Activated naive CD4-positive, alpha-beta T cell treated with Interleukin-2 at 50 U/mL for 16 hours (primary cell): Measurements from ENCODE around the gene IRAK2.

Experiments
- DNase-seq: peaks from one replicate; pipeline ENCODE4 v3.0.0-alpha.2; 2020

Gene IRAK2

GRCh38 chr3:10226293-10226692 is 61.6 kb downstream of the IRAK2 start:
- DNase-seq = no peak

DNA sequence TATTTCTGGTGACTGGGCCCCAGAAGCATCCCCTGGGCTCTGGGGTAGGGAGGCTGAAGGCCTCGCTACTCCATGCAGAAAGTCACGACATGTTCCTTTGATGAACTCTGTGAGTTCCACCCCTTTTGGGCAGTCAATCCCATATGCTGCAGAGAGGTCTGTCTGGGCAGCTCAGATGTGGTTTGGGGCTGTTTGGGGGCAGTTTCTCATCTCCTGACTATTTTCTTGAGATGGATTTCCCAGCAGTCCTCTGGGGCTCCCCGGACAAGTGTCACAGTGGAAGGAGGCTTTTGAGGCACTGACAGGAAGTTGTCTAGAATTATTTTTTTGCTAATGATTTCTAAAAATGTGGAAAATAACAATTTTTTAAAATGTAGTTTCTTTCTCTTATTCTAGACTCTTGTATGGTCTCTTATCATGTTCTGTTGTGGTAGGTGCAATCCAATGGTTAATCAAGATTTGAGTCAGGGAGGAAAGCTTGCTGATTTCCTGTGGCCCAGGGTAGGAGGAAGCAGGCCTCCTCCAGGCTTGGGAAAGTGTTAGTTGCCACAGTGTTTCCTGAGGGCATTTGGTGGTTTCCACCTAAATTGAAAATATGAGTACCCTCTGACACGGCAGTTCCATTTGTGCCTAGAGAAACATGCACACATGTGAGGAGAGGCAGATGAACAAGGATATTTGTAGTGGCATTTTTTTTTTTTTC is 63.7 kb downstream of the IRAK2 start:
- peak; percentile 59 for DNase-seq

GRCh38 chr3:10229576-10229975 is 64.9 kb downstream of the IRAK2 start:
- no peak for DNase-seq

DNA sequence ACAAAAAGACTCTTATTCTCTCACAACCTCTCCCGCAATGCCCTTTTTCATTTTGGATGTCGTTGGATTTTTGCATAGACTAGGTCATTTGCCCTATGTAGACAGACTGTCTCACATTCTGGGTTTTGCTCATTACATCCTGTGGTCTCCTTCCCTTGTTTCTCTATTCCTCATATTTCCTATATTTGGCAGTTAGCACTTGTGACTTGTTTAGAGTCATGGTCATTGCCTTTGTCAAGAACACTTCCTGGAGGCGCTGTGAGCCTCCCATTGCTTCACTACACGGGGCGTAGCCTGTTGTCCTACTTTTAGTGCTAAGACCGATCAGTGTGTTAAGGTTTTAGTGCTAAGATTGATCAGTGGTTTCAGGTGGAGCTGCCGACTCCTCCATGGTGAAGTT is 67.4 kb downstream of the IRAK2 start:
- DNase-seq = no peak

- DNase-seq = no peak
These were observed 69.3 kb downstream of the IRAK2 start for GRCh38 chr3:10233988-10234387.

DNA sequence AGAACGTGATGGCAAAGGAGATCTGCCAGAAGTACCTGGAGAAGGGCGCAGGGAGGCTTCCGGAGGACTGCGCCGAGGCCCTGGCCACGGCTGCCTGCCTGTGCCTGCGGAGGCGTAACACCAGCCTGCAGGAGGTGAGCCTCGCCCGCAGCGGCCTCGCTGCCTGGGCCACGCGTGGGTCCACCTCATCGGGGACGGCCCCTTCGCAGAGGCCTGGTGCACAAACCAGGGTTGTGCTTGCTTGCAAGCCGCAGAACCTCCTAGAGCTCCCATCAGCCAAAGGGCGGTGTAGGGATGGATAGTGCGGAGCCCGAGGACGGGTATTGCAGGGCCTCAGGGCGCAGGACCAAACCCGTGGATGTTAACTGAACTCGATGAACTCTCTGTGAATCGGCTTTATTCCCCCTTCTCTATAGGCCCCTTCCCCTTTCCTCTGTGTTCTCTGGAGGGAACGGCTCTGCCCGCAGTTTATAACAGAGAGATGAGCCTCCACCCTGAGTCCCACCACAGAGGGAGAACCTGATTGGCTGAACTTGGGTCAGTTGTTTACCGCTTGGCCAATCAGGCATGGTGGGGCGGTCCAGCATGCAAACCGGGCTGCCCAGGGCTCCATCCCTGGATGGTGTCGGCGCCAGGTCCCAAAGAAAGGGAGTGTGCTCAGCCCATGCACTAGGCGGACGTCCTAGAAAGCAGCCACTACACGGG is 70.0 kb downstream of the IRAK2 start:
- no peak for DNase-seq

GRCh38 chr3:10235551-10235950 is 70.8 kb downstream of the IRAK2 start:
- no peak for DNase-seq

DNA sequence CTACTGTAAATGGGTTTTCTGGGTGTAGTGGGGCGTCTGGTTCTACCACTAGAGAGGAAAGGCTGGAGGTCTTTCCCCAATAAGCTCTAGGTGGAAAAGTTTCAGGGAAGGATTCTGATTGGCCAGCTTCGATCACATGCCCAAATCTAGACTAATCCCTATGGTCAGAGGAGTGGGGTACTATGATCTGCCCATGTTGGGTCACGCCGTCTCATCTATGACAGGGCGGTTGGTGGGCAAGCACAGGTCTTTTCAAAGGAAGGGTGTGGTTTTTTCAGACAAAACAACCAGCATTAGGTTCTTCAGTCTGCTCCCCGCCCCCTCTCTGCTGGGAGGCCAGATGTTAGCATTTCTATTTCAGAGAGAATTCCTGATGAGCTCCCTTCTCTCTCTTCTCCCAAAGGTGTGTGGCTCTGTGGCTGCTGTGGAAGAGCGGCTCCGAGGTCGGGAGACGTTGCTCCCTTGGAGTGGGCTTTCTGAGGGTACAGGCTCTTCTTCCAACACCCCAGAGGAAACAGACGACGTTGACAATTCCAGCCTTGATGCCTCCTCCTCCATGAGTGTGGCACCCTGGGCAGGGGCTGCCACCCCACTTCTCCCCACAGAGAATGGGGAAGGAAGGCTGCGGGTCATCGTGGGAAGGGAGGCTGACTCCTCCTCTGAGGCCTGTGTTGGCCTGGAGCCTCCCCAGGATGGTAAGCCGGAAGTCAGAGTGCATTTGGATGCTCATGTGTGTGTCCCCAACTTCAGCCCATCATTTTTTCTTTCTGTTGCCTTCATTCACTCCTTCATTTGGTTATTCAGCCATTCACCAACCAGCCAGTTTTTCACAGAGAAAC is 73.8 kb downstream of the IRAK2 start:
- peak; percentile 33 for DNase-seq

DNA sequence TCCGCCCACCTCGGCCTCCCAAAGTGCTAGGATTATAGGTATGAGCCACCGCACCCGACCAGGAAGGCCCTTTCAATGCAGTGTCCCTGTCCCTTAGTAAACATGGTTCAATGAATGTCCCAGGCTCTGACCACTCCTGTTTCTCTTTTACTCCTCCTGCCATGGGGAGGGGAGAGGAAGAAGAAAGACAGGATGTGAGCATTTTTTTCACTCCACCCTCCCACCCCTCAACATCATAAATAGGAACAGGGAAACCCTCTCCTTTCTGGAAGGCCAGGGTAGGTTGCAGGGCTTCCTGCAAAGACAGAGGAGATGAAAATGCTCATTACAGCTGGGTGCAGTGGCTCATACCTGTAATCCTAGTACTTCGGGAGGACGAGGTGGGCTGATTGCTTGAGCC is 76.1 kb downstream of the IRAK2 start:
- no peak for DNase-seq

- DNase-seq = peak; percentile 77
These were observed 77.7 kb downstream of the IRAK2 start for GRCh38 chr3:10242182-10243065.

DNA sequence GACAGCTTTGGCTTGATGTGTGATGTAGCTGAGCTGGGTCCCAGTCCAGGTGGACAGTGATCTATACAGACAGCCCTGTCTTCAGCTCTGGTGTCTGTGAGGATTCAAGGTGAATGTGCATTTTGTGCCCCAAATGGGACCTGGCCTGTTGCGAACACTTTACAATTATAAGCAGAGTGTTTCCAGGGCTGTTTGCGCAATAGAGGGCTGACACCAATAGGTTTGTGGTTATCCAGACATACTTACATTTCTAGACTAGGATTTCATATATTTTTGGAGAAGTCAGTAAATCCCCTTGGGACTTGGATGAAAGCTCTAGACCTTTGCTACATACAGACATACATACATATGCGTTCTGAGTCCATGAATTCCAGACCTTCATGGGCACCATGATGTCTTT is 79.3 kb downstream of the IRAK2 start:
- DNase-seq = no peak

- DNase-seq = no peak
These were observed 80.5 kb downstream of the IRAK2 start for GRCh38 chr3:10245081-10245712.

DNA sequence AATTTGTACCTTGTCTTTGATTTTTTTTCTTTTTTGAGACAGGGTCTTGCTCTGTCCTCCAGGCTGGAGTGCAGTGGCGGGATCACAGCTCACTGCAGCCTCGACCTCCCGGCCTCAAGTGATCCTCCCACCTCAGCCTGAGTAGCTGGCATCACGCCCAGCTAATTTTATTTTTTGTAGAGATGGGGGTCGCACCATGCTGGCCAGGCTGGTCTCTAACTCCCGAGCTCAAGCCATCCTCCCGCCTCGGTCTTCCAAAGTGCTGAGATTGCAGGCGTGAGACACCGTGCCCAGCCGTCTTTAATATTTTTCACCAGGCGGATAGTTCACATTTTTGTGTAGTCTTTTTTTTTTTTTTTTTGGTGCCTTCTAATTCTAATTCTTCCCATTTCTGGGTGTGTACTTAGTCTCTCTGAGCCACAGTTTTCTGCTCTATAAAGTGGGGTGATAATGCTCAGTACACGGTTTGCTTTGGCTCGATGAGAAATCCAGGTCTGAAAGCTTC is 83.0 kb downstream of the IRAK2 start:
- no peak for DNase-seq

DNA sequence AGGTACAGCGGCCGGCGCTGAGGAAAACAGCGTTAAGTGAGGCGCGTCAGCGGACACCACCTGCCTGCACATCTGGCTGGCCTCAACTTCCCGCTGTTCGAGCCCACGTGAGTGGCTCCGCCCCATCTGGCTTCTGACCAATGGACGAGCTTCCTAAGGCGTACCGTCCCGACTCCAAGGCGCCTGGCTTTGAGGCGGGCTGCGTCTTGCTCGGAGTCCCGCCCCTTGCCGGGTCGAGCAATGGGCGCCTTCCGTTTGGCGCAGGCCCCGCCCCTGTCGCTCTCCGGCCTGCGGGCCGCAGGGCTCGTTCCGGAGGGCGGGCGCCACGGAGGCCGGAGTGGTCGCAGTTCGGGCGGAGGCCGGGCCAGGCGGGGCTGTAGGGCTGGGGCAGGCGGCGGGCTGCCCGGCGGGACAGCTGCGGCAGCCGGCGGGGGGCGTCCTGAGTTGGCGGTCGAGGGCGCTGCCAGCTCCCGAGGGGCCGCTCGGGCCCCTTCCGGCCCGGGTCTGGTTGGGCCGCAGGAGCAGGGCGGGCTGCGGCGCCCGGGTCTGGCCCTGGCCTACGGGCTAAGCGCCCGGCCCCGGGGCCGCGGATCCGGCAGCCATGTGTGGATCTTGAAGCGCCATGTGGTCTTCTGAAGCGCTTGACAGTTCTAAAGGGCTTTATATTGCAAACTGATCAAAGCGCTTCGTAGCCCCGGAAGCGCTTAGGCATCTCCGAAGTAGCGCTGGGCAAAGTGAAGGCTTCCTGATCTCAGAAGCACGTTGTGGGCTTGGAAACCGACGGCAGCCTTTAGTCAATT is 83.7 kb downstream of the IRAK2 start, which contains the start of gene TATDN2:
TSS of gene TATDN2 (plus strand) at position 276 of the 800 bp plus-strand sequence. CDS start 742 bp downstream, outside the sequence.
- DNase-seq = peak; percentile 95

DNA sequence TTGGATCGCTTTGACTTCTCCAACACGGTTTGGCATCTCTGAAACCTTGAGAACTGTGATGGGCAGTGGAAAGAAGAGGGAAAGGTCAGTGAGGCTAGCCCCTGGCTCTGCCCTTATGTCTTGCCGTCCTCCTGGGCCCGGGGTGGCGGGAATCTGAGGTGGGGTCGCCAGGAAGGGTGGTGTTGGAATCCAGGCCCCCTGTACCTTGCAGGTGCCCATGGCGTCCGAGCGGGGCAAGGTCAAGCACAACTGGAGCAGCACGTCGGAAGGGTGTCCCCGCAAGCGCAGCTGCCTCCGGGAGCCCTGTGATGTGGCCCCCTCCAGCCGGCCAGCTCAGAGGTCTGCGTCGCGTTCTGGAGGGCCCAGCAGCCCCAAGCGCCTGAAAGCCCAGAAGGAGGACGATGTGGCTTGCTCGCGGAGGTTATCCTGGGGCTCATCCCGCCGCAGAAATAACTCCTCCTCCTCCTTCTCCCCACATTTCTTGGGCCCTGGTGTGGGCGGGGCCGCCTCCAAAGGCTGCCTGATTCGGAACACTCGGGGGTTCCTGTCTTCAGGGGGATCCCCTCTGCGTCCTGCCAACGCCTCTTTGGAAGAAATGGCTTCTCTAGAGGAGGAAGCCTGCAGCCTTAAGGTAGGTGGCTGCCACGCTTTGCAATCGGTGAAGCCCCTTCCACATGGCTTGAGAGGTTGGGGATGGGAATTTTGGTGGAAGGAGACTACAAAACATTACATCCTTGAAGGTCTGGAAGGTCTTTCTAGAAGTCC is 84.4 kb downstream of the IRAK2 start:
- DNase-seq = peak; percentile 63

- no peak for DNase-seq
These were observed 85.1 kb downstream of the IRAK2 start for GRCh38 chr3:10249833-10250232.

DNA sequence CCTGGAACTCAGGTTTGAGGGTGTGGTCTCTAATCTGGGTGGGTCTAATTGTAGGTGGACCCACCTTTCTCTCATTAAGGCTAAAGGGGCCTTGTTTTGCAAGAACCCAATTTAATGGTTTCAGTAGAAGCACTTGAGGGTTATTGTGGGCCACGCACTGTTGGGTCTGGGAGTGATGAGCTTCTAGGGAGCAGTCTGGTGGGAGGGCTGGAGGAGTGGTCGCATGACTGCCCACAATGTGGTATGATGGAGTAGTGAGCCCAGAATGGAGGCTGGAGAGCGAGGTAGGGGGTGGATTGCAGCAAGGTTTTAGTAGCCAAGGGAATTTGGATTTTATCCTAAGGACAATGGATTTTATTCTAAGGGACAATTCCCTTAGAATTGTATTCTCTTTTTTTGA is 86.3 kb downstream of the IRAK2 start:
- DNase-seq = no peak

GRCh38 chr3:10253731-10254130 is 89.0 kb downstream of the IRAK2 start:
- no peak for DNase-seq

- no peak for DNase-seq
These were observed 91.1 kb downstream of the IRAK2 start for GRCh38 chr3:10255835-10256234.

DNA sequence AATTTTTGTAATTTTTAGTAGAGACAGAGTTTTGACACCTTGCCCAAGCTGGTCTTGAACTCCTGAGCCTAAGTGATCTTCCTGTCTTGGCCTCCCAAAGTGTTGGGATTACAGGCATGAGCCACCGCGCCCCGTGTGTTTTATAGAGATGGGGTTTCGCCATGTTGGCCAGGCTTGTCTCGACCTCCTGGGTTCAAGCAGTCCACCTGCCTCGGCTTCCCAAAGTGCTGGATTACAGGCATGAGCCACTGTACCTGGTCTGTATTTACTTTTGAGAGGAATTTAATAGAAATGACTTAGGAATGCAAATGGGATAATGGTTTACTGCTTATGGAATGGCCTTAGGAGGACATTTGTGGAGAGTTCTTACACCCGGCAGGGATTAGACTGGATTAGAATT is 94.3 kb downstream of the IRAK2 start:
- no peak for DNase-seq
